ENCODE results near the gene WFIKKN1. TPM values are rescaled to one million over a fixed set of nuclear protein-coding genes. Genes with fewer than 3 reads are reported as not detected.
A peak's percentile ranks its signal among the peaks of the same experiment; 100 is the strongest.

Gene WFIKKN1
- total and polyA plus RNA-seq, 2 of the 13 experiments (the other 11 are each of a cell fraction or from before 2014, with no cell fraction given), result 1.7 to 4.9 TPM

GRCh38 chr16:630249-630814 lies 453 bp upstream of the WFIKKN1 start (continued):
- TF ChIP-seq ZNF879 (CRISPR knock-in tag; IDR thresholded peaks at IDR 0.05), result no peak
- TF ChIP-seq ZFP91 (CRISPR knock-in tag; IDR thresholded peaks at IDR 0.05; ENCODE audit: borderline replicate concordance), result peak; percentile 70; the same call in 1 of the 2 replicates
- peak; percentile 41 for TF ChIP-seq DBP (CRISPR knock-in tag; IDR thresholded peaks at IDR 0.05; ENCODE audit: not compliant biosample characterization)
- TF ChIP-seq ZNF780A (CRISPR knock-in tag; IDR thresholded peaks at IDR 0.05), result no peak
- no peak for TF ChIP-seq TAF15 (IDR thresholded peaks at IDR 0.05; ENCODE audit: low read depth, low read length, poor library complexity, severe bottlenecking)
- no peak for TF ChIP-seq ZNF589 (CRISPR knock-in tag; conservative IDR thresholded peaks at IDR 0.05)
- no peak; the same call in 1 of the 2 replicates for TF ChIP-seq SALL2 (CRISPR knock-in tag; IDR thresholded peaks at IDR 0.05)
- TF ChIP-seq CEBPB (IDR thresholded peaks at IDR 0.05; ENCODE audit: borderline replicate concordance, low read depth, low read length), result no peak
- TF ChIP-seq ZNF180 (CRISPR knock-in tag; IDR thresholded peaks at IDR 0.05; ENCODE audit: borderline replicate concordance, low read depth), result no peak
- no peak for TF ChIP-seq ELF3 (CRISPR knock-in tag; IDR thresholded peaks at IDR 0.05)
- no peak for TF ChIP-seq MLLT10 (CRISPR knock-in tag; IDR thresholded peaks at IDR 0.05)
- no peak for TF ChIP-seq REXO4 (CRISPR knock-in tag; IDR thresholded peaks at IDR 0.05; ENCODE audit: borderline replicate concordance)
- 0 out of 2 replicates have a peak, but pooled peaks have one; percentile 42 for TF ChIP-seq RNF219 (CRISPR knock-in tag; IDR thresholded peaks at IDR 0.05)
- no peak for TF ChIP-seq CENPBD1 (CRISPR knock-in tag; IDR thresholded peaks at IDR 0.05; ENCODE audit: borderline replicate concordance, low read depth)
- TF ChIP-seq NFE2L2 (IDR thresholded peaks at IDR 0.05; ENCODE audit: low read length), result no peak
- TF ChIP-seq ZXDC (CRISPR knock-in tag; IDR thresholded peaks at IDR 0.05), result no peak
- no peak for TF ChIP-seq ZNF331 (CRISPR knock-in tag; IDR thresholded peaks at IDR 0.05)
- TF ChIP-seq TCF7 (IDR thresholded peaks at IDR 0.05; ENCODE audit: low read depth), result no peak
- no peak for TF ChIP-seq ZNF224 (CRISPR knock-in tag; IDR thresholded peaks at IDR 0.05)
- no peak for TF ChIP-seq CREM (IDR thresholded peaks at IDR 0.05)
- no peak for TF ChIP-seq CREM (CRISPR knock-in tag; IDR thresholded peaks at IDR 0.05)
- no peak for TF ChIP-seq ZBTB2 (CRISPR knock-in tag; IDR thresholded peaks at IDR 0.05; ENCODE audit: low read depth)
